ENCODE results near the gene OR2H1. TPM values are rescaled to one million over a fixed set of nuclear protein-coding genes. Genes with fewer than 3 reads are reported as not detected.

The OR2H1 gene
- total RNA-seq, 2 experiments from 2014 or later, result not detected

- no peak overlapping the region for H3K4me3 Mint-ChIP-seq
- H3K4me1 Mint-ChIP-seq, result no peaks in the 10 kb centered on the region
- H3K27me3 Mint-ChIP-seq, result peaks cover 3% of the 10 kb centered on the region
- no peak overlapping the region for H3K27ac Mint-ChIP-seq
- ChIA-PET POLR2A (no interaction called here), CTCF (interaction anchor here (0.8 kb wide), 1 partner anchor 652 kb away, joined by 3 read pairs; no protein-coding TSS in a partner anchor)
- no peak for DNase-seq
- no peaks in the 10 kb centered on the region for H3K9me3 Mint-ChIP-seq
- no peaks in the 10 kb centered on the region for H3K36me3 Mint-ChIP-seq (ENCODE audit: low read depth)
These were observed 32.3 kb downstream of the OR2H1 start for GRCh38 chr6:29489286-29489685.

DNA sequence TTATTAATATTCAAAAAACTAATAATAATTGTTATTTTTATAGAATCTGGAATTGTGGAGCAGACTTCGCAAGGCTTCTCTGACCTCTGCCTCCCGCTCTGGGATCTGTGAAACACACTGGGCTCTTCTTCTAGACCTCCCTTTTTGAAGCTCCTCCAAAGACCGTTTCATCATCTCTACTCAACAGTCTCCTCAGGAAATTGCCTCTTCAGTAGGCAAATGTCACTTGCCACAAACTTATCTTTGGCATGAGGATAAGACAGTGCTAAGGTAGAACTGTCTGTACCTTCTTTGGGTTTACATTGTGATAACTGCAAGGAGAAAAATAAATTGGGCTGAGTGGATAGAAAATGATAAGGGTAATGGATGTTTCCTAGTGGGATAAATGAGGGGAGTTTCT is 33.1 kb downstream of the OR2H1 start:
- no peak overlapping the region for H3K4me3 Mint-ChIP-seq
- peaks cover 8% of the 10 kb centered on the region for H3K27me3 Mint-ChIP-seq
- no peaks in the 10 kb centered on the region for H3K4me1 Mint-ChIP-seq
- POLR2A ChIA-PET, result no interaction called here
- no peak for DNase-seq
- H3K9me3 Mint-ChIP-seq, result no peaks in the 10 kb centered on the region
- CTCF ChIA-PET, result no interaction called here
- H3K27ac Mint-ChIP-seq, result no peak overlapping the region
- H3K36me3 Mint-ChIP-seq (ENCODE audit: low read depth), result no peaks in the 10 kb centered on the region

DNA sequence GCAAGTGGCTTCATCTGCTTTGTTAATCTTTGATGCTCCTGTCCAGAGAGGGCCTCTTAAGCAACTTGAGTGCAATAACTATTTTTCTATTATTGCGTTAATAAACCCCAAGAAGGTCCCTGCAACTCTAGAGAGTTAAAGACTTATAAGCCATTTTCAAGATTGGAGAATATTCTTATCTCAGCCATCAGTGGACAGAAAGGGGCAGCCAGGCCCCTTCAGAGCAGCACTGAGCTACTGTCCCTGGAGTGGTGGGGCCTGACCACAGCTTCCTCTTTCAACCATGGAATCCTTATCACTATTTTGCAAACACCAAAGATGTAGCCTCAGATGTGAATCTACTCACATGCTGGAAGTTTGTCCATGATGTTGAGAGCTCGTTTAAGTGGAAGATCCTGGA is 33.6 kb downstream of the OR2H1 start:
- Mint-ChIP-seq H3K36me3 (ENCODE audit: low read depth) (no peaks in the 10 kb centered on the region), H3K4me1 (no peaks in the 10 kb centered on the region), H3K27ac (no peak overlapping the region), H3K27me3 (peaks cover 11% of the 10 kb centered on the region), H3K4me3 (no peak overlapping the region), H3K9me3 (no peaks in the 10 kb centered on the region)
- CTCF ChIA-PET, result no interaction called here
- POLR2A ChIA-PET, result no interaction called here
- no peak for DNase-seq

- no peak overlapping the region for H3K27ac Mint-ChIP-seq
- H3K27me3 Mint-ChIP-seq, result peaks cover 11% of the 10 kb centered on the region
- no peaks in the 10 kb centered on the region for H3K9me3 Mint-ChIP-seq
- no peaks in the 10 kb centered on the region for H3K4me1 Mint-ChIP-seq
- no peak overlapping the region for H3K4me3 Mint-ChIP-seq
- no peaks in the 10 kb centered on the region for H3K36me3 Mint-ChIP-seq (ENCODE audit: low read depth)
- CTCF ChIA-PET, result no interaction called here
- DNase-seq, result no peak
- POLR2A ChIA-PET, result no interaction called here
These were observed 34.6 kb downstream of the OR2H1 start for GRCh38 chr6:29491574-29491973.

DNA sequence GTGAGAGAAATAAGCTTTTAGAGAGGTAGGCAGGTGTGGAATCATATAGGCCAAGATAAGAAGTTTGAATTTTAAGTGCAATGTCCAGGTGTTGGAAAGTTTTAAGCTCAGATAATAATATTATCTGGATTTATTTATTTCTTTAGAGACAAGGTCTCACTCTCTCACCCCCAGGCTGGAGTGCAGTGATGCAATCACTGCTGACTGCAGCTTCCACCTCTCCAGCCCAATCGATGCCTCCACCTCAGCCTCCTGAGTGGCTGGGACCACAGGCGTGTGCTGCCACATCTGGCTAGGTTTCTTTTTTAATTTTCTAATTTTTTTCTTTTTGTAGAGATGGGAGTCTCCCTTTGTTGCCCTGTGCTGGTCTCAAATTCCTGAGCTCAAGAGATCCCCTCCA is 36.3 kb downstream of the OR2H1 start:
- Mint-ChIP-seq H3K27me3 (peaks cover 20% of the 10 kb centered on the region), H3K9me3 (no peaks in the 10 kb centered on the region), H3K4me1 (no peaks in the 10 kb centered on the region), H3K4me3 (no peak overlapping the region), H3K36me3 (ENCODE audit: low read depth) (no peaks in the 10 kb centered on the region), H3K27ac (no peak overlapping the region)
- ChIA-PET CTCF (no interaction called here), POLR2A (no interaction called here)
- no peak for DNase-seq

DNA sequence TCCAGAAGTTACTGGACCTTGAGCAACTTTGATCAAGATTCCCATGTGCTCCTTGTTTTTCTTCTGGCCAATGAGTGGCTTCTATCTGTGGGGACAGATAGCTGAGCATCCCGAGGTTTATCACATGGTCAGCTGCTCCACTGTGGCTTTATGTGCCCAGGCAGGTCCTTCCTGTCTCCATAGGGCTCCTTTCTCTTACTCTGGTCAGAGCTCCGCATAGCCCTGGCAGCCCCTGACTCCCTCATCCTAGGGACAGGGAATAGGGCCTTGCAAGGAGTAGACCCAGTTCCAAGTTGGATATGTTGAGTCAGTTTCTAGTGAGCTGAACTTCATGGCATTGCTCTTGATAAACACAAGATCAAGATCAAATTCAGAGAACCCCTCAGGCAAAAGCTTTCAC is 37.2 kb downstream of the OR2H1 start:
- H3K36me3 Mint-ChIP-seq (ENCODE audit: low read depth), result no peaks in the 10 kb centered on the region
- H3K4me1 Mint-ChIP-seq, result no peaks in the 10 kb centered on the region
- H3K27ac Mint-ChIP-seq, result no peak overlapping the region
- no peak overlapping the region for H3K4me3 Mint-ChIP-seq
- no peaks in the 10 kb centered on the region for H3K9me3 Mint-ChIP-seq
- POLR2A ChIA-PET, result no interaction called here
- no peak for DNase-seq
- peaks cover 28% of the 10 kb centered on the region for H3K27me3 Mint-ChIP-seq
- CTCF ChIA-PET, result no interaction called here

DNA sequence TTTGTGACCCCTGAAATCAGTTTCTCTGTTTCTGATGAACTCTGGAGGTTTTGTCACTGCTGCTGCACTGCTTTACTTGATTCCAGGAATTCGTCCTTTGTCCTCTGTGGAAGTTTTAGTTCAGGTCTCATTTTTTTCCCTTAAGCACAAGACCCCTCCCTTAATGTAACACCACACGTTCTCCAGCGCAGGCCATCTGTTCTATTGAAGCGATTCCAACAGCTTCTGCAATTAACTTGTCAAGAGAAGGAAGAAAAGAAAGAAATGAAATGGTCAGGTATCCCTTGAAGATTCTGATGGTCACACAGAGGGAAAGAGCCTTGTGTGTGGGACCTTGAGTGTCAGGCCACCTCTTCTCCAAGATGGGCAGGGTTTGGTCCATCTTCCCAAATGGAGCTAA is 38.6 kb downstream of the OR2H1 start:
- CTCF ChIA-PET, result no interaction called here
- no peak for DNase-seq
- POLR2A ChIA-PET, result no interaction called here
- Mint-ChIP-seq H3K4me3 (no peak overlapping the region), H3K27me3 (peaks cover 28% of the 10 kb centered on the region), H3K9me3 (no peaks in the 10 kb centered on the region), H3K27ac (no peak overlapping the region), H3K36me3 (ENCODE audit: low read depth) (no peaks in the 10 kb centered on the region), H3K4me1 (no peaks in the 10 kb centered on the region)

GRCh38 chr6:29496961-29497360 is 40.0 kb downstream of the OR2H1 start:
- ChIA-PET CTCF (no interaction called here), POLR2A (no interaction called here)
- no peak for DNase-seq
- Mint-ChIP-seq H3K27me3 (peaks cover 28% of the 10 kb centered on the region), H3K4me3 (no peak overlapping the region), H3K27ac (no peak overlapping the region), H3K36me3 (ENCODE audit: low read depth) (no peaks in the 10 kb centered on the region), H3K9me3 (no peaks in the 10 kb centered on the region), H3K4me1 (no peaks in the 10 kb centered on the region)

GRCh38 chr6:29499704-29500103 is 42.7 kb downstream of the OR2H1 start:
- ChIA-PET CTCF (no interaction called here), POLR2A (no interaction called here)

DNA sequence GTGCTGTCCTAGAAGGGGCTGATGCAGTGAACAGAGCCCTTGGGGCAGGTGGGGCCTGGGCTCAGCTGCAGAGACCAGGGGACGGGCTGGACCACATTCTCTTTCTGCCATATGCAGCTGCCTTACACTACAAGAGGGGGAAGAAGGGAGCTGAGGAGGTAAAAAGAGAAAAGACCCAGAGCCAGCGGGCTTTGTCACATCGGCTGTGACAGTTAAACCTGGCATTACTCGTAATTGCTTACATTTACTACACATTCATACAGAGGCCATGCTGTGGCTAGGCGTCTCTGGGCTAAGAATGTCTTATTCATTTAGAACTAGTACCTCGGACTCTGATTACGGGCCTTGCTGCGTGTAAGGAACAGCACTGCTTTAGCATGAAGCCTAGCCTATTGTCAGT is 43.6 kb downstream of the OR2H1 start:
- Mint-ChIP-seq H3K27me3 (peaks cover 19% of the 10 kb centered on the region), H3K4me1 (no peaks in the 10 kb centered on the region), H3K27ac (no peak overlapping the region), H3K36me3 (ENCODE audit: low read depth) (no peaks in the 10 kb centered on the region), H3K9me3 (no peaks in the 10 kb centered on the region), H3K4me3 (no peak overlapping the region)
- ChIA-PET POLR2A (no interaction called here), CTCF (no interaction called here)
- DNase-seq, result no peak

More at GRCh38 chr6:29499704-29500103, 42.7 kb downstream of the OR2H1 start:
- Mint-ChIP-seq H3K27ac (no peak overlapping the region), H3K9me3 (no peaks in the 10 kb centered on the region), H3K27me3 (peaks cover 27% of the 10 kb centered on the region), H3K4me1 (no peaks in the 10 kb centered on the region), H3K36me3 (ENCODE audit: low read depth) (no peaks in the 10 kb centered on the region), H3K4me3 (no peak overlapping the region)
- no peak for DNase-seq

GRCh38 chr6:29501106-29501505 is 44.2 kb downstream of the OR2H1 start:
- ChIA-PET POLR2A (no interaction called here), CTCF (no interaction called here)
- no peaks in the 10 kb centered on the region for H3K4me1 Mint-ChIP-seq
- no peaks in the 10 kb centered on the region for H3K36me3 Mint-ChIP-seq (ENCODE audit: low read depth)
- no peak overlapping the region for H3K27ac Mint-ChIP-seq
- H3K4me3 Mint-ChIP-seq, result no peak overlapping the region
- H3K9me3 Mint-ChIP-seq, result no peaks in the 10 kb centered on the region
- peaks cover 19% of the 10 kb centered on the region for H3K27me3 Mint-ChIP-seq
- DNase-seq, result no peak

GRCh38 chr6:29502181-29502580 is 45.2 kb downstream of the OR2H1 start:
- no peak overlapping the region for H3K27ac Mint-ChIP-seq
- CTCF ChIA-PET, result no interaction called here
- no peaks in the 10 kb centered on the region for H3K36me3 Mint-ChIP-seq (ENCODE audit: low read depth)
- no peaks in the 10 kb centered on the region for H3K9me3 Mint-ChIP-seq
- H3K4me1 Mint-ChIP-seq, result no peaks in the 10 kb centered on the region
- no peak overlapping the region for H3K4me3 Mint-ChIP-seq
- POLR2A ChIA-PET, result no interaction called here
- DNase-seq, result no peak
- H3K27me3 Mint-ChIP-seq, result peaks cover 12% of the 10 kb centered on the region

DNA sequence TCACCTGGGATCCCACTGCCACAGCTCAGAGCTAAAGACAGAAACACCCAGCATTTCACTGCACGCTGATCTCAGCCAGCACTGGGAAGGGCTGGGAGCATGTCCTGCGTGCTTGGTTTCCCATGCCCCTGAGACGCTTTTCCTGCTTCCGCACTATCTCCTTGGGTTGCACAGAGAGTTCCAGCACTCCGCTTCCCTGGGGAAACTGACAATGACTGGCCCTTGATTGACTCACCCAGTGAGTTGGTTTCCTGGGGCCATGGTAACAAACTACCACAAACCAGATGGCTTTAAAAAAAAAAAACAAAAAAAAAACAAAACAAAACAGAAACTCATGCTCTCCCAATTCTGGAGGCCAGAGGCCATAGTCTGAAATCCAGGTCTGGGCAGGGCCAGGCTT is 45.6 kb downstream of the OR2H1 start:
- DNase-seq, result no peak
- no peaks in the 10 kb centered on the region for H3K36me3 Mint-ChIP-seq (ENCODE audit: low read depth)
- no peaks in the 10 kb centered on the region for H3K9me3 Mint-ChIP-seq
- no peaks in the 10 kb centered on the region for H3K4me1 Mint-ChIP-seq
- no peak overlapping the region for H3K4me3 Mint-ChIP-seq
- peaks cover 9% of the 10 kb centered on the region for H3K27me3 Mint-ChIP-seq
- CTCF ChIA-PET, result no interaction called here
- POLR2A ChIA-PET, result no interaction called here
- no peak overlapping the region for H3K27ac Mint-ChIP-seq

GRCh38 chr6:29504961-29505360 is 48.0 kb downstream of the OR2H1 start:
- Mint-ChIP-seq H3K4me1 (peaks cover 6% of the 10 kb centered on the region), H3K36me3 (ENCODE audit: low read depth) (no peaks in the 10 kb centered on the region), H3K27me3 (no peaks in the 10 kb centered on the region), H3K4me3 (no peak overlapping the region), H3K27ac (no peak overlapping the region), H3K9me3 (no peaks in the 10 kb centered on the region)
- CTCF ChIA-PET, result no interaction called here
- DNase-seq, result no peak
- POLR2A ChIA-PET, result no interaction called here

DNA sequence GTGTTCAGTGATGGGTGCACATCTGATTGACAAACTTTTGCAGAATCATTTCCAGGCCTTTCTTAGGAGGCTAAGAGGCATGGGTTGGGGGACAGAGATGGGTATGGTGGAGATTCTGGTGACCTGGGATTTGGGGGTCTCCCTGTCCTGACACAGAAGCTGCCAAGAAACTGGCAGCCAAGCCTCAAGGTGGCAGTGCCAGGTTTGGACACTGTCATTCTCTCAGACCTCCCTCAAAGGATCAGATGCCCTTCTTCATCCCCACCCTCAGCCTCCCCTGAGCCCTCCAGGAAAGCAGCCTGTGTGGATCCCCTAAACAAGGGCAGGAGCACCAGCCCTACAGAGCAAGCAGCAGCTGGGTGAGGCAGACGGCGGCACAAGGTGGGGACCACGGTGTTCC is 48.9 kb downstream of the OR2H1 start:
- DNase-seq, result no peak
- no peak overlapping the region for H3K4me3 Mint-ChIP-seq
- H3K9me3 Mint-ChIP-seq, result no peaks in the 10 kb centered on the region
- no peaks in the 10 kb centered on the region for H3K27me3 Mint-ChIP-seq
- peaks cover 6% of the 10 kb centered on the region for H3K4me1 Mint-ChIP-seq
- no peak overlapping the region for H3K27ac Mint-ChIP-seq
- no peaks in the 10 kb centered on the region for H3K36me3 Mint-ChIP-seq (ENCODE audit: low read depth)
- ChIA-PET POLR2A (no interaction called here), CTCF (no interaction called here)

Measured in activated CD4-positive, alpha-beta memory T cell treated with anti-CD3 and anti-CD28 coated beads, Interleukin-2, amount 10 ng/mL, durations not matched to agents 7 days and 5 days (primary cell).